NB4 (cell line): ENCODE results near the gene INSL6.

Experiments
- DNase-seq: peaks from one replicate; pipeline ENCODE4 v3.0.0; 2010; ENCODE audit warnings: low read depth
- H3K4me3 ChIP-seq: one replicate; pipeline ENCODE4 v1.5.1; 2011; ENCODE audit warnings: mild to moderate bottlenecking, low read depth, low read length, moderate library complexity
- MYC ChIP-seq: IDR thresholded peaks from 2 replicates; pipeline ENCODE4 v1.6.1; 2011; ENCODE audit warnings: low read depth, low read length
- POLR2A ChIP-seq: IDR thresholded peaks from 2 replicates; pipeline ENCODE4 v1.6.1; 2011; ENCODE audit warnings: mild to moderate bottlenecking; ENCODE audit not compliant: insufficient read length; ENCODE audit errors: extremely low read depth
- TF ChIP-seq, protein P1 (sequence below): IDR thresholded peaks from 2 replicates; pipeline ENCODE4 v1.6.1; 2011; ENCODE audit warnings: low read depth, low read length
- TF ChIP-seq, protein P2 (sequence below): IDR thresholded peaks from one replicate; pipeline ENCODE4 v1.5.1; 2012; ENCODE audit warnings: low read depth, low read length

The INSL6 gene, protein sequence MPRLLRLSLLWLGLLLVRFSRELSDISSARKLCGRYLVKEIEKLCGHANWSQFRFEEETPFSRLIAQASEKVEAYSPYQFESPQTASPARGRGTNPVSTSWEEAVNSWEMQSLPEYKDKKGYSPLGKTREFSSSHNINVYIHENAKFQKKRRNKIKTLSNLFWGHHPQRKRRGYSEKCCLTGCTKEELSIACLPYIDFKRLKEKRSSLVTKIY

DNA sequence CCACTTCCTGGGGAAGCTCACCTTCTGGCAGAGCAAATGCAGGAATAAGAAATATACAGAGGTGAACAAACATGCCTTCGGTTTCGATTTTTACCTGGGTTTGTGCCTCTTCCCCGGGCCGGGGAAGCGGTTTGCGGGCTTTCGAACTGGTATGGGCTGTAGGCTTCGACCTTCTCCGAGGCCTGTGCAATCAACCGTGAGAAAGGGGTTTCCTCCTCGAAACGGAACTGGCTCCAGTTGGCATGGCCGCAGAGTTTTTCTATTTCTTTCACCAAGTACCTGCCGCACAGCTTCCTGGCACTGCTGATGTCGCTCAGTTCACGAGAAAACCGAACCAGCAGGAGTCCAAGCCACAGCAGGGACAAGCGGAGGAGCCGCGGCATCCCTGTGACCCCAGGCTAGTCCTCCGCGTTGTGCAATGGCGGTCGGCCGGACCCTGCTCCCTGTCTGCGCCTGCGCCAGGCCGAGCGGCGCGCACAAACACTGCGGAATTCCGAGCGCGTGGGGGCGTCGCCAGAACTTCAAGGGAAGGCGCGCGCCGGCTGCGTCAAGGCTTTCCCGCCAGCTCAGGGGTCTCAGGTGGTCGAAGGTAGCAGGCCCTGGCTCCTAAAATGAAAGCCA lies at the start of gene INSL6:
Gene INSL6, minus strand, starts transcription at position 420 of the 621 bp plus-strand sequence. Its CDS starts 37 bp downstream, at position 383.
- DNase-seq: no peak
- H3K4me3 ChIP-seq: no peak within 1 kb of the TSS
- TF ChIP-seq, protein P1, sequence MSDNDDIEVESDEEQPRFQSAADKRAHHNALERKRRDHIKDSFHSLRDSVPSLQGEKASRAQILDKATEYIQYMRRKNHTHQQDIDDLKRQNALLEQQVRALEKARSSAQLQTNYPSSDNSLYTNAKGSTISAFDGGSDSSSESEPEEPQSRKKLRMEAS: no peak
- TF ChIP-seq, protein P2, sequence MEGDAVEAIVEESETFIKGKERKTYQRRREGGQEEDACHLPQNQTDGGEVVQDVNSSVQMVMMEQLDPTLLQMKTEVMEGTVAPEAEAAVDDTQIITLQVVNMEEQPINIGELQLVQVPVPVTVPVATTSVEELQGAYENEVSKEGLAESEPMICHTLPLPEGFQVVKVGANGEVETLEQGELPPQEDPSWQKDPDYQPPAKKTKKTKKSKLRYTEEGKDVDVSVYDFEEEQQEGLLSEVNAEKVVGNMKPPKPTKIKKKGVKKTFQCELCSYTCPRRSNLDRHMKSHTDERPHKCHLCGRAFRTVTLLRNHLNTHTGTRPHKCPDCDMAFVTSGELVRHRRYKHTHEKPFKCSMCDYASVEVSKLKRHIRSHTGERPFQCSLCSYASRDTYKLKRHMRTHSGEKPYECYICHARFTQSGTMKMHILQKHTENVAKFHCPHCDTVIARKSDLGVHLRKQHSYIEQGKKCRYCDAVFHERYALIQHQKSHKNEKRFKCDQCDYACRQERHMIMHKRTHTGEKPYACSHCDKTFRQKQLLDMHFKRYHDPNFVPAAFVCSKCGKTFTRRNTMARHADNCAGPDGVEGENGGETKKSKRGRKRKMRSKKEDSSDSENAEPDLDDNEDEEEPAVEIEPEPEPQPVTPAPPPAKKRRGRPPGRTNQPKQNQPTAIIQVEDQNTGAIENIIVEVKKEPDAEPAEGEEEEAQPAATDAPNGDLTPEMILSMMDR: no peak

DNA sequence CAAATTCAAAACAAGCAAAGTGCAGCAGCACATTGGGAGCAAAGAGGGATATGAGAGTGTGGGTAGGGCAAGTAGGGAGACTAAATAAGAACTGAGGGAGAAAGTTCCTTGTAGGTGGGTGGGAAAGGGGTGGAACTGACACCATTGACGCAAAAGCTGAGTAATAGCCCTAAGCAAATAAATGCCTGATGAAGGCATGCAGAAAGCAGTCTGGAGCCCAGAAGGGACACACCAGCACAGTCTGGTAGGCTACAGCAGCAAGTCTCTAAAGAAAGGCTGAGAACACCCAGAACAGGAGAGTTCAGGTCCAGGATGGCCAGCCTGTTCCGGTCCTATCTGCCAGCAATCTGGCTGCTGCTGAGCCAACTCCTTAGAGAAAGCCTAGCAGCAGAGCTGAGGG lies 45.8 kb upstream of the INSL6 start, which contains the start of gene INSL4:
Gene INSL4, plus strand, starts transcription at position 208 of the 400 bp plus-strand sequence. Its CDS starts 105 bp downstream, at position 313.
- no peak within 1 kb of the TSS for H3K4me3 ChIP-seq
- DNase-seq: no peak
- TF ChIP-seq, protein P2: no peak
- no peak for TF ChIP-seq MYC
- TF ChIP-seq, protein P1: no peak
- no peak for TF ChIP-seq POLR2A

DNA sequence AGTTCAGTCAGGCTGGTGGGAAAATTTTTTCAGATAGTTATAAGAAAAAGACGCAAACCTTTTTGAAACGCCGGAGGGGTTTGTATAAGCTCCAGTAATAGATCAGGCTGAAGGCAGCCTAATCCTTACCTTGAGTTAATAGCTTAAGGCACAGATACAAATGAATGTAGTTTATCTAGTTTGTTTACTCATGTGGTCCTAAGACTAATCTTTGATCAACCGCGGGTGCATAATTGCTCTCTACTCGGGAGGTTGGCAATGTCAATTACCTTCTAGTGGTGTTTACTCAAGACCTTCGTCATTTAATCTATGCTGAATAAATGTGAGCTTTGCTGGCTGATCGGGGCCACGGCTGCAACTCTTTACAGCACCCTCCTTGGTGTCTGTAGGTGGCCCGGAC lies 45.1 kb upstream of the INSL6 start:
- DNase-seq: no peak
- no peak overlapping the region for H3K4me3 ChIP-seq
- TF ChIP-seq MYC (no peak), POLR2A (no peak)
- TF ChIP-seq, protein P1: no peak
- TF ChIP-seq, protein P2: no peak

DNA sequence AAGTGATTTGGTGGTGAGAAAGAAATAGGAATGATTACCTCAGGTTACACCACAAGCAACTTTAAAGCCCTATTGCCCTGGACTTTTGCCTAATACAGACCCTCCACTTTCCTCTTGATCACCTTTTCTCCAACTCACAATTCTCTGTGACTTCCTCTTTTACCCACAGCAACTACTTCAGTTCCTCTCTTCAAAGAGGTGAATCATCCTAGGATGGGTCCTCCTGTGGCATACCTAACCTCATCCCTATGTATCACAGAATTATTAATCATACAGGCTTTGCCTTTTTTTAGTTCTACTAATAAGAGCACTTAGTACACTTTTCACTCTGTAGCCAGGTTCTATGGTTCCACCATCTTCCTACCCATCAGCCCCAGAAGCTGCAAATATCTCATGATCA lies 19.6 kb upstream of the INSL6 start:
- TF ChIP-seq, protein P2: no peak
- TF ChIP-seq, protein P1: no peak
- TF ChIP-seq POLR2A: no peak
- TF ChIP-seq MYC: no peak
- no peak overlapping the region for H3K4me3 ChIP-seq
- peak; percentile 41 for DNase-seq

DNA sequence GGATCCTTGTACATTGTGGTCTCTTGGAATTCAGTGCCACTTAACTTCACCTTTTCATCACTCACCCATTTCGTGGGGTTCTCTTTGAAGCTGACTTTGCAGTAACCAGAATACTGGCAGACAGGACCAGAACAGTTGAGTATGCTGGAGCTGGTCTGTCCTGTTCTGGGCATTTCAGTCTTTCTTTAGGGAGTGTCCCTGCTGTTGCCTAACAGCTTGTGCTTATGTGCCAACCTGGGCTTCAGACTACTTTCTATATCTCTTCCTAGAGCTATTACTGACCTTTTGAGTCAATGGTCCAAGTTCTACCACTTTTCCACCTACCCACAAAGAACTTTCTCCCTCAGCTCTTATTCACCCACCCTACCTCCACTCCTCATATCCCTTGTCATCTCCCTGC lies 10.0 kb upstream of the INSL6 start:
- no peak for TF ChIP-seq MYC
- no peak for DNase-seq
- no peak overlapping the region for H3K4me3 ChIP-seq

DNA sequence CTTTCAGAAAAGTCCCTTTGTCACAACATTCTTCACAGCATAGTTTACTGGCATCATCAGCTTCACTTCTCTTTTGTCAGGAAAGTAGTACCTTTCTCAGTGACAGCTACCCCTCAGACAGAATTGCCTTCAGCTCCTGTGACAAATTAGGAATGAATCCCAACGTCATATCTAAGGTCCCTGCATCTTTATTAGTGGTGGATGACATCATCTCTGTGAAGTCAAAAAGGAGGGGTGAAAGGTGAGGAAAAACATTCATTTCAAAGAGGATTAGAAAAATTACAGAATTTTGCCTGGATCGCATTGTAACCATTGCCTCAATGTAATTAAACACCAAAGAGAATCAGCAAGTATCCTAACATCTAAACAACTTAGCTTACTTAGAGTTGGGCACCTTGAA lies 7.9 kb upstream of the INSL6 start:
- no peak overlapping the region for H3K4me3 ChIP-seq
- TF ChIP-seq MYC: no peak
- no peak for DNase-seq

DNA sequence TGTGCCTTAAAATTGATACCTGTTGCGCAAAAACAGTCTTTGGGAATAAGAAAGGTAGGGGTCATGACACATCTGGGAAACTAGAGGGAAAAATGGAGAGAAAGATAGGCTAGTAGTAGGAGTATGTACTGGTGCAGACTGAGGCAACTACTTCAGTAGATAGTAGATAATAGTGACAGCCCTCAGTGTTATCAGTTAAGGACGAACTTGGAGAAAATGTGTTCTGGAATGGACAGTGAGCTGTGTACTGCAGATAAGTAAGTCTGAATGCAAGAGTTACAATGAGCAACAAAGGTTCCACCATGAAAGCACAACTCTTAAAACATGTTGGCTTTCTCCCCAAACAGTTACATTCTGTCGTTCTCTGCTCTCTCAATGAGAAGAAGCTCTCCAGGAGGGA lies 6.5 kb upstream of the INSL6 start:
- DNase-seq: no peak
- TF ChIP-seq POLR2A: no peak
- TF ChIP-seq, protein P1: no peak
- no peak for TF ChIP-seq MYC
- TF ChIP-seq, protein P2: no peak
- H3K4me3 ChIP-seq: no peak overlapping the region
